ENCODE measurements around the gene NUP62CL.

GRCh38 chrX:107135965-107136307, 70.3 kb downstream of the NUP62CL start:
- no peak for TF ChIP-seq CTCF (IDR thresholded peaks at IDR 0.05)
- TF ChIP-seq POLR2A (IDR thresholded peaks at IDR 0.05): no peak
